Uterus (tissue), 4 donors: Measurements from ENCODE around the gene SHOX. TPM values are rescaled to one million over a fixed set of nuclear protein-coding genes. Genes with fewer than 3 reads are reported as not detected.

Experiments
- DNase-seq, 2 donors: peaks; one replicate each; pipeline ENCODE4 v3.0.0-alpha.2; 2019 to 2020
- H3K27ac ChIP-seq, 2 donors: fragments of 200-600 bp; sonication (generic); 1 replicate in 1 of 2; 2 replicates in 1 of 2; pipeline ENCODE4 v1.5.1; 2016 to 2018
- H3K27me3 ChIP-seq, 2 donors: fragments of 200-600 bp; sonication (generic); one replicate each; pipeline ENCODE4 v1.5.1; 2018 to 2019; ENCODE audit warnings: control low read depth in 1 of 2
- H3K36me3 ChIP-seq, 2 donors: fragments of 200-600 bp; sonication (generic); one replicate each; pipeline ENCODE4 v1.5.1; 2019; ENCODE audit warnings: control low read depth in 1 of 2
- H3K4me1 ChIP-seq, 2 donors: fragments of 200-600 bp; sonication (generic); one replicate each; pipeline ENCODE4 v1.5.1; 2018 to 2019; ENCODE audit warnings: control low read depth in 1 of 2
- H3K4me3 ChIP-seq, 2 donors: fragments of 200-600 bp; sonication (generic); 1 replicate in 1 of 2; 2 replicates in 1 of 2; pipeline ENCODE4 v1.5.1; 2018 to 2019; ENCODE audit warnings: mild to moderate bottlenecking in 1 of 2
- H3K9me3 ChIP-seq, 2 donors: fragments of 200-600 bp; sonication (generic); one replicate each; pipeline ENCODE4 v1.5.1; 2019; ENCODE audit warnings: control low read depth in 1 of 2
- POLR2A ChIP-seq, 2 donors: fragments of 450-650 bp; IDR thresholded peaks; one replicate each; pipeline ENCODE4 v1.6.1; 2016; ENCODE audit warnings: antibody characterized with exemption in 2 of 2, mild to moderate bottlenecking in 1 of 2, moderate library complexity in 1 of 2
- intact Hi-C: fragments of 100-400 bp; cut with DNase I; formaldehyde crosslinking; loops from one replicate; pipeline ENCODE4 v1.15.1; 2023; ENCODE audit warnings: low total_unique reads
- total RNA-seq, 4 donors: library from RNA; depleted of rRNA in 3 of 4; stranded (reverse); fragments of >200 nt in 3 of 4; gene quantifications; one replicate each; pipeline versions ENCODE4 v1.1.0 to v1.2.4, GENCODE V29; 2014 to 2023
- TF ChIP-seq, protein P1 (sequence below), 4 experiments: fragments of 200-600 bp in 2 of 4; fragments of 450-650 bp in 2 of 4; sonication (generic) in 2 of 4; IDR thresholded peaks; one replicate each; pipeline ENCODE4 v1.5.1; 2016 to 2019; ENCODE audit warnings: antibody characterized with exemption in 4 of 4, mild to moderate bottlenecking in 2 of 4, moderate library complexity in 1 of 4
- donor health status: DM: yes; HTN: yes; CAD: no.

The SHOX gene
- total RNA-seq, 4 donors from 2014 or later: not detected

DNA sequence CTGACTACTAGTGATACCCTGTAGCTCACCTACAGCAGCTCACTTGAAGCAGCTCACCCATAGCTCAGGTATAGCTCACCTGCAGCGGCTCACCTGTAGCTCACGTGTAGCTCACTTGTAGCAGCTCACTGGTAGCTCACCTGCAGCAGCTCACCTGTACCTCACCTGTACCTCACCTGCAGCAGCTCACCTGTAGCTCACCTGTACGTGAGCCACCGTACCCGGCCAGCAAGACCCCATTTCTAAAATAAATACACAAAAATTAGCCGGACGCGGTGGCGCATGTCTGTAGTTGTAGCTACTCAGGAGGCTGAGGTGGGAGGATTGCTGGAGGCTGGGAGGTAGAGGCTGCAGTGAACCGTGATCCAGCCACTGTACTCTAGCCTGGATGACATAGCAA lies 30.6 kb downstream of the SHOX start:
- no peaks in the 10 kb centered on the region for H3K9me3 ChIP-seq
- no peak overlapping the region for H3K4me3 ChIP-seq
- H3K27ac ChIP-seq: no peak overlapping the region
- TF ChIP-seq POLR2A (IDR thresholded peaks at IDR 0.05): no peak
- TF ChIP-seq, protein P1, sequence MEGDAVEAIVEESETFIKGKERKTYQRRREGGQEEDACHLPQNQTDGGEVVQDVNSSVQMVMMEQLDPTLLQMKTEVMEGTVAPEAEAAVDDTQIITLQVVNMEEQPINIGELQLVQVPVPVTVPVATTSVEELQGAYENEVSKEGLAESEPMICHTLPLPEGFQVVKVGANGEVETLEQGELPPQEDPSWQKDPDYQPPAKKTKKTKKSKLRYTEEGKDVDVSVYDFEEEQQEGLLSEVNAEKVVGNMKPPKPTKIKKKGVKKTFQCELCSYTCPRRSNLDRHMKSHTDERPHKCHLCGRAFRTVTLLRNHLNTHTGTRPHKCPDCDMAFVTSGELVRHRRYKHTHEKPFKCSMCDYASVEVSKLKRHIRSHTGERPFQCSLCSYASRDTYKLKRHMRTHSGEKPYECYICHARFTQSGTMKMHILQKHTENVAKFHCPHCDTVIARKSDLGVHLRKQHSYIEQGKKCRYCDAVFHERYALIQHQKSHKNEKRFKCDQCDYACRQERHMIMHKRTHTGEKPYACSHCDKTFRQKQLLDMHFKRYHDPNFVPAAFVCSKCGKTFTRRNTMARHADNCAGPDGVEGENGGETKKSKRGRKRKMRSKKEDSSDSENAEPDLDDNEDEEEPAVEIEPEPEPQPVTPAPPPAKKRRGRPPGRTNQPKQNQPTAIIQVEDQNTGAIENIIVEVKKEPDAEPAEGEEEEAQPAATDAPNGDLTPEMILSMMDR (IDR thresholded peaks at IDR 0.05): no peak
- DNase-seq: no peak
- H3K27me3 ChIP-seq: no peaks in the 10 kb centered on the region
- no peaks in the 10 kb centered on the region for H3K4me1 ChIP-seq
- H3K36me3 ChIP-seq: no peaks in the 10 kb centered on the region
- intact Hi-C loops: no loop called here

DNA sequence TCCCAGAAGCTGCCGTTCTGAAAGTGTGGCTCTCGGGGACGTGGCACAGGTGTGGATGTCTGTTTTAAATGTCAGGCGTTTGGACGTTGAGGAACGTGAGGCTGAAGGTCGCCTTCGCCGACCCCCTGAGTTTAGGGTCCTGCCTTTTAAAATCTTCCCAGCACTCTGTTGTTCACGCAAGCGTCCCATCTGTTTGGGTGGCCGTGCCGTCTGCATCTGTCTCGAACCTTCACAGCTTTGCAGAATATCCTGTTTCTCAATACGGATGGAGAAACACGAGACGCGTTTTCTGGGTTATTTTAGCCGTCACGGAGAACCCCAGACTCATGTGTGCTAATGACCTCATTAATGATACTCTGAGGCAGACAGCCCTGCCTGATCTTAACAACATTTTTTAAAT lies 31.5 kb downstream of the SHOX start:
- no peaks in the 10 kb centered on the region for H3K27me3 ChIP-seq
- no peaks in the 10 kb centered on the region for H3K9me3 ChIP-seq
- no peaks in the 10 kb centered on the region for H3K36me3 ChIP-seq
- DNase-seq: no peak
- no peak for TF ChIP-seq POLR2A (IDR thresholded peaks at IDR 0.05)
- TF ChIP-seq, protein P1 (IDR thresholded peaks at IDR 0.05): no peak
- intact Hi-C loops: no loop called here
- no peak overlapping the region for H3K4me3 ChIP-seq
- no peaks in the 10 kb centered on the region for H3K4me1 ChIP-seq
- no peak overlapping the region for H3K27ac ChIP-seq

DNA sequence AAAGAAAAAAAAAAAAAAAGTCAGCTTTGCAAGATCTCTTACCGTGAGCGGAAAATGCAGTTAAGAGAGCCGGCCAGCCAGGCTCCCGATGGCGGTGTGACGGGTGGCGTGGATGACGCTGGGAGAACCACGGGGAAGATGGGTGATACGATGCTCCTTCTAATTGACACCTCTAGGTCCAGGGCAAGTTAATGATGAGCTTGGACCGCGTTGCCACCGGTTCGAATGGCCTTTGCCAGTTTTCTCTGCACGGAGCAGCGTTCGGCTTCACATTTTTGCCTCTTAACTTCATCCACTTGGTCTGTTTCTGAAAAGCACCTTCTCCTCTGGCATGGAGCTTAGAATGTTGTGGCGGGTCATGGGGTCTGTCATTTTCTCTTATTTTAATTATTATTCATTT lies 33.2 kb downstream of the SHOX start:
- no peak overlapping the region for H3K4me3 ChIP-seq
- no peaks in the 10 kb centered on the region for H3K4me1 ChIP-seq
- TF ChIP-seq POLR2A (IDR thresholded peaks at IDR 0.05): no peak
- TF ChIP-seq, protein P1 (IDR thresholded peaks at IDR 0.05): no peak
- no peaks in the 10 kb centered on the region for H3K9me3 ChIP-seq
- H3K36me3 ChIP-seq: no peaks in the 10 kb centered on the region
- no peak overlapping the region for H3K27ac ChIP-seq
- H3K27me3 ChIP-seq: no peaks in the 10 kb centered on the region
- intact Hi-C loops: no loop called here
- no peak for DNase-seq

DNA sequence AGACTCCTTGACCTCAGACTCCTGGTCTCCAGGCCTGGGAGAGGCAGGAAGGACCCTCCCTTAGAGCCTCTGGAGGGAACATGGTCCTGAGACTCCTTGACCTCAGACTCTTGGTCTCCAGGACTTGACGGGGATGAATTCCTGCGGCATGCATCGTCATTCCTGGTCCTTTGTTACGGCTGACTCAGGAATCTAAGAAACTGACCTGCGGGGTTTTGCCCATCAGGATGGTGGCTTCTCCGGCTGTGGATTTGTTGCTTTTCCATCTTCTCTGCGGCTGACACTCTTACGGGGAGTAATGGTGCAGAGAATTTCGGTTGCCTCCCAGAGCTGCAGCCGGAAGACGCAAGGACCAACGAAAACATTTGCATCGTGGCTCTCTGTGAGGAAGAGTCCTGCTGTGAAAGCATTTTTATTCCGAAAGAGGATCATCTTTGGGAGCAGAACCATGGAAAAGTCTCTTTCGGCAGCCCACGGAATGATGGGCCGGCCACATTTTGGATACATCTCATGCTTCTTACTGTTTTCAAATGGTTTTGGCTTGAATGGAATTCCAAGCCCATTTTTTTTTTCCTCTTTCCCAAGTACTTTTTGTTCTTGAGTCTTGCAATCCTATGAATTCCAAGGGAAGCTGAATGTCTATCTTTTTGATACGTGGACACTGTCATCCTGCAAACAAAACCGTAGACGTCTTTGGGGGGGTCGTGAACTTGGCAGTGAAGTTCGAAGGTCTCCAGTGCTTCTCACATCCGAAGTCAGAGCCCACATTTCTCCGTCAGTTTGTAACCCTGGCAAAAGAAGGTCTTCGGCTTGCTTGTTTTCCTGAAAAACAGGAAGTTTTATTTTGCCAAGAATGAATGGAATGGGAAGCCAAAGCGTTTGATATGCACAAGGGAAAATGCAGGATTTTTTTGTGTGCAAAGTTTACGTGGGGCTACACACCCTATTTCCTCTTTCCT lies 36.5 kb downstream of the SHOX start:
- no peak overlapping the region for H3K27ac ChIP-seq
- H3K27me3 ChIP-seq: no peaks in the 10 kb centered on the region
- no peak for DNase-seq
- H3K9me3 ChIP-seq: no peaks in the 10 kb centered on the region
- no peaks in the 10 kb centered on the region for H3K36me3 ChIP-seq
- no peak for TF ChIP-seq POLR2A (IDR thresholded peaks at IDR 0.05)
- intact Hi-C loops: no loop called here
- no peak overlapping the region for H3K4me3 ChIP-seq
- H3K4me1 ChIP-seq: no peaks in the 10 kb centered on the region

DNA sequence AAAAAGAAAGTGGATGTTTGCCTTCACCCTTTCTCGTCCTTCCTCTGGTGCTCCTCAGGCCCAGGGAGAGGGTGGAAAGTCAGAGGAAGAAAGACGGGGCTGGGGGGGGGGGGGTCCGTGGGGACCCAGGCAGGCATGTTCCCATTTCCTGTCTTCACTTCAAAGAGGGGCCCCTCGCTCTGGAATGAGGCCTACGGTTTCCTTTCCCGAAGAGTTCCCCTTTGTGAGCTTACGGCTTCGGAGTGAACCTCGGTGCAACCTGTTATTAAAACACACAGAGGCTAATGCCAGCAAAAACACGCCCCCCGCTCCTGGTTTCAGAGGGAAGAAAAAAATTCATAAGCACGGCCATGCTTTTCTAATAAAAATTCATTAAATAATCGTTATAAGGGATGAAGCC lies 40.1 kb downstream of the SHOX start:
- no peak for TF ChIP-seq POLR2A (IDR thresholded peaks at IDR 0.05)
- TF ChIP-seq, protein P1 (IDR thresholded peaks at IDR 0.05): no peak
- Histone ChIP-seq H3K27ac (no peak overlapping the region), H3K27me3 (no peaks in the 10 kb centered on the region)

More for the DNA sequence above, 40.1 kb downstream of the SHOX start:
- no peak for DNase-seq
- Histone ChIP-seq H3K4me1 (no peaks in the 10 kb centered on the region), H3K9me3 (no peaks in the 10 kb centered on the region), H3K36me3 (no peaks in the 10 kb centered on the region), H3K4me3 (no peak overlapping the region)
- intact Hi-C loops: no loop called here
